ENCODE measurements around the gene LPP. TPM values are rescaled to one million over a fixed set of nuclear protein-coding genes. Genes with fewer than 3 reads are reported as not detected.

The LPP gene
- total RNA-seq, 1 experiment from 2014 or later: 22.1 TPM

GRCh38 chr3:188778091-188778852 is 624.3 kb downstream of the LPP start:
- DNase-seq (ENCODE audit: low spot score): no peak

GRCh38 chr3:188779281-188779980 is 625.5 kb downstream of the LPP start:
- DNase-seq (ENCODE audit: low spot score): no peak

GRCh38 chr3:188780193-188781147 is 626.5 kb downstream of the LPP start:
- DNase-seq (ENCODE audit: low spot score): no peak

GRCh38 chr3:188782613-188783124 is 628.7 kb downstream of the LPP start:
- no peak for DNase-seq (ENCODE audit: low spot score)

- DNase-seq (ENCODE audit: low spot score): no peak
Measured at GRCh38 chr3:188786424-188786823, 632.5 kb downstream of the LPP start.

GRCh38 chr3:188788621-188789081 is 634.7 kb downstream of the LPP start:
- no peak for DNase-seq (ENCODE audit: low spot score)

- no peak for DNase-seq (ENCODE audit: low spot score)
Measured at GRCh38 chr3:188789251-188789650, 635.3 kb downstream of the LPP start.

GRCh38 chr3:188791311-188791710 is 637.4 kb downstream of the LPP start:
- no peak for DNase-seq (ENCODE audit: low spot score)

GRCh38 chr3:188792793-188793192 is 638.8 kb downstream of the LPP start:
- DNase-seq (ENCODE audit: low spot score): no peak

GRCh38 chr3:188796122-188796631 is 642.2 kb downstream of the LPP start:
- DNase-seq (ENCODE audit: low spot score): no peak

GRCh38 chr3:188797045-188797444 is 643.1 kb downstream of the LPP start:
- DNase-seq (ENCODE audit: low spot score): no peak

GRCh38 chr3:188798556-188799145 is 644.7 kb downstream of the LPP start:
- no peak for DNase-seq (ENCODE audit: low spot score)

- no peak for DNase-seq (ENCODE audit: low spot score)
Measured at GRCh38 chr3:188801393-188801792, 647.4 kb downstream of the LPP start.

- DNase-seq (ENCODE audit: low spot score): no peak
Measured at GRCh38 chr3:188802645-188803044, 648.7 kb downstream of the LPP start.

- DNase-seq (ENCODE audit: low spot score): peak; percentile 3
Measured at GRCh38 chr3:188807006-188807405, 653.0 kb downstream of the LPP start.

- DNase-seq (ENCODE audit: low spot score): no peak
Measured at GRCh38 chr3:188812198-188812597, 658.2 kb downstream of the LPP start.

- DNase-seq (ENCODE audit: low spot score): no peak
Measured at GRCh38 chr3:188814581-188814980, 660.6 kb downstream of the LPP start.

GRCh38 chr3:188817103-188817934 is 663.4 kb downstream of the LPP start:
- peak; percentile 6 for DNase-seq (ENCODE audit: low spot score)

GRCh38 chr3:188817935-188818269 is 663.9 kb downstream of the LPP start:
- no peak for DNase-seq (ENCODE audit: low spot score)

- DNase-seq (ENCODE audit: low spot score): no peak
Measured at GRCh38 chr3:188818282-188818681, 664.3 kb downstream of the LPP start.

Data from HT-29 (cell line).